ENCODE measurements around the gene HIKESHI. TPM values are rescaled to one million over a fixed set of nuclear protein-coding genes. Genes with fewer than 3 reads are reported as not detected.
A peak's percentile ranks its signal among the peaks of the same experiment; 100 is the strongest.
"Not testable (repeated sequence)": the region's sequence is repeated elsewhere in the genome, so short reads cannot be mapped to it uniquely, and the experiment has no call there.

HIKESHI gene
- total and polyA plus RNA-seq, 2 donors, result 55.1 to 70.3 TPM

DNA sequence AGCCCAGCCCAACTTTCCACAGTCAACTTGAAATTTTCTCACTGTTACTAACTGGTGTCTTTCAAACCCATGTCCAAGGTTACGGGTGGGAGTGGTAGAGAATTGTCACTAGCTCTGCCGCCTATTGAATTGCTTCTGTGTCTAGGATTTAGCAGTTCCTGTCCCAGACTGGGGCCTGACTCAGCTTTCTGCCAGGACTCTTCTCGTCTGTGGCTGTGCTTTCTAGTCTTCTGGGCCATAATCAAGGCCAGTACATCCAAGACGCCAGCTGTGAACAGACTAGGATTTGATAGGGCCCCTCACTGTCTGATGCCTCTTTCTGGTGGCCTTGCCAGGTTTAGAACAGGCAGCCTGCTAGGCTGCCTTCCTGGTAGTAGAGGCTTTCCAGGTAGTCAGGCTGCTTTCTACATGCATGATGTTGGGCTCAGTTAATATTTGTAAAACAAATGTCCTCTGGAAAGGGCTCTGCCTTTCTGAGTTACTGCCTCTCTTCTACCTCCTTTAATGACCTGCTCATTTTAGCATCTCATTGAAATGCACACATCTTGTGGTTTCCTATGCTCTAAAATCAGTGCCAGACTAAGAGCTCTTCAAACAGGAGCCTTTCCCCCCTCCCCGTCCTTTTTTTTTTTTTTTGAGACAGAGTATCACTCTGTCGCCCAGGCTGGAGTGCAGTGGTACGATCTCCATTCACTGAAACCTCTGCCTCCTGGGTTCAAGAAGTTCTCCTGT, 13.1 kb upstream of the HIKESHI start:
- DNase-seq (ENCODE audit: low read depth in 6 of 9, low spot score in 9 of 9), result no peak
- peaks cover 0 to 5% of the 10 kb centered on the region in 2 donors for H3K4me1 ChIP-seq (ENCODE audit: control insufficient read depth in 2 of 2, insufficient read depth in 2 of 2, low read length in 2 of 2)
- WGBS, result 92% methylated on average over 7 of the region's 7 CpGs

DNA sequence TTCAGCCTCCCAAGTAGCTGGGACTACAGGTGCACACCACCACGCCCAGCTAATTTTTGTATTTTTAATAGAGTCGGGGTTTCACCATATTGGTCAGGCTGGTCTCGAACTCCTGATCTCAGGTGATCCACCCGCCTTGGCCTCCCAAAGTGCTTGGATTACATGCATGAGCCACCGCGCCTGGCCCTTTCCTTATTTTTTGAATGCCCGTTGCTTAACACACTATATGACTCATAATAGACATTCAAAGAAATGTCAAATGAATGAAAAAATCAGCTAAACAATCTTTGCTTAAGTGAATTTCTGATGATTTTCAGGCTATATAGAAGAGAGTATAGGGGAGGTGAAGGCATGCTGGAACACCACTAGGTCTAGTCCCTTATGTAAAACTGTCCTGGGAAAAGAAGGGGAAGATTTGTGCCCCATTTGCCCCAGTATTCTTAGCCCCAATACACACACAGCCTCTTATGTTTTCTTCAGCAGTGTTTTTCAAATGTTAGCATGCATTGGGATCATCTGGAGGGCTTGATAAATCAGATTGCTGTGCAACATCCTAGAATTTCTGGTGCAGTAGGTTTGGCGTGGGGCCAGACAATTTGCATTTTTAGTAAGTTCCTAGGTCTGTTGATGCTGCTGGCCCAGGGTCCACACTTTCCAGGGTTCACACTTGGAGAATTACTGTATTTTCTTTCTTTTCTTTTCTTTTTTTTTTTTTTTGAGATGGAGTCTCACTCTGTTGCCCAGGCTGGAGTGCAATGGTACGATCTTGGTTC, 12.3 kb upstream of the HIKESHI start:
- not testable (repeated sequence) for H3K9me3 ChIP-seq (ENCODE audit: control insufficient read depth in 2 of 2, insufficient read depth in 1 of 2, low read length in 1 of 2); H3K27me3 ChIP-seq (ENCODE audit: control insufficient read depth in 2 of 2, insufficient read depth in 1 of 2, low read length in 1 of 2); H3K4me1 ChIP-seq (ENCODE audit: control insufficient read depth in 2 of 2, insufficient read depth in 2 of 2, low read length in 2 of 2); H3K36me3 ChIP-seq (ENCODE audit: control insufficient read depth in 2 of 2, insufficient read depth in 2 of 2, low read length in 1 of 2); DNase-seq (ENCODE audit: low read depth in 6 of 9, low spot score in 9 of 9); H3K4me3 ChIP-seq (ENCODE audit: low read length in 2 of 2); H3K27ac ChIP-seq (ENCODE audit: low read depth in 1 of 2, low read length in 1 of 2)
- 95% methylated on average over 9 of the region's 9 CpGs for WGBS

More for the DNA sequence above, 13.1 kb upstream of the HIKESHI start:
- H3K36me3 ChIP-seq (ENCODE audit: control insufficient read depth in 2 of 2, insufficient read depth in 2 of 2, low read length in 1 of 2), result peaks cover 6 to 8% of the 10 kb centered on the region in 2 donors
- no peaks in the 10 kb centered on the region for H3K27me3 ChIP-seq (ENCODE audit: control insufficient read depth in 2 of 2, insufficient read depth in 1 of 2, low read length in 1 of 2)
- H3K27ac ChIP-seq (ENCODE audit: low read depth in 1 of 2, low read length in 1 of 2), result no peak overlapping the region
- H3K9me3 ChIP-seq (ENCODE audit: control insufficient read depth in 2 of 2, insufficient read depth in 1 of 2, low read length in 1 of 2), result no peaks in the 10 kb centered on the region
- no peak overlapping the region for H3K4me3 ChIP-seq (ENCODE audit: low read length in 2 of 2)

- Histone ChIP-seq H3K27me3 (ENCODE audit: control insufficient read depth in 2 of 2, insufficient read depth in 1 of 2, low read length in 1 of 2) (no peaks in the 10 kb centered on the region), H3K27ac (ENCODE audit: low read depth in 1 of 2, low read length in 1 of 2) (no peak overlapping the region), H3K4me3 (ENCODE audit: low read length in 2 of 2) (no peak overlapping the region), H3K4me1 (ENCODE audit: control insufficient read depth in 2 of 2, insufficient read depth in 2 of 2, low read length in 2 of 2) (peaks cover 0 to 5% of the 10 kb centered on the region in 2 donors), H3K9me3 (ENCODE audit: control insufficient read depth in 2 of 2, insufficient read depth in 1 of 2, low read length in 1 of 2) (no peaks in the 10 kb centered on the region), H3K36me3 (ENCODE audit: control insufficient read depth in 2 of 2, insufficient read depth in 2 of 2, low read length in 1 of 2) (no peaks in the 10 kb centered on the region)
- DNase-seq (ENCODE audit: low read depth in 6 of 9, low spot score in 9 of 9), result peak in 8 of 9 donors; percentile 14 to 78 (median 40)
- WGBS, result 49% methylated on average over 3 of the region's 3 CpGs
Observed at GRCh38 chr11:86291466-86292262, 10.4 kb upstream of the HIKESHI start.

DNA sequence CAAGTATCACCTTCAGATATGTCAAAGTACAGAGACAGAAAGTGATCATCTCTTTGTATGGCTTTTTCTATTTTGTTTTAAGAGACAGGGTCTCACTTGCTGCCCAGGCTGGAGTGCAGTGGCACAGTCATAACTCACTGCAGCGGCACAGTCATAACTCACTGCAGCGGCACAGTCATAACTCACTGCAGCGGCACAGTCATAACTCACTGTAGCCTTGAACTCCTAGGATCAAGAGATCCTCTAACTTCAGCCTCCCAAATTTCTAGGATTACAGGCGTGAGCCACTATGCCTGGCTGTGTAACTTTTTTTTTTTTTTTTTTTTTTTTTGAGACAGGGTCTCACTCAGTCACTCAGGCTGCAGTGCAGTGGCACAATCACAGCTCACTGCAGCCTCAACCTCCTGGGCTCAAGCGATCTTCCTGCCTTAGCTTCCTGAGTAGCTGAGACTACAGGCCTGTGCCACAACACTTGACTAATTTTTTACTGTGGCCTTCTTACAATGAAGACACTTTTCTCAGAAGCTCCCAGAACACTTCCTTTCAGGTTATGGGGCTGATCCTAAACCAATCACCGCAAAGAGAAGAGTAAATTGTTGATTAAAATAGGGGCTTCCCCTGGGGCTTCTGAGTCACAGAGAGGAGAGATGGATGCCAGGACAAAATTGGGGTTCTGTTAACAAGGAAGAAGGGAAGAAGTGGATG, 9.0 kb upstream of the HIKESHI start:
- Histone ChIP-seq H3K27me3 (ENCODE audit: control insufficient read depth in 2 of 2, insufficient read depth in 1 of 2, low read length in 1 of 2) (no peaks in the 10 kb centered on the region), H3K9me3 (ENCODE audit: control insufficient read depth in 2 of 2, insufficient read depth in 1 of 2, low read length in 1 of 2) (no peaks in the 10 kb centered on the region), H3K36me3 (ENCODE audit: control insufficient read depth in 2 of 2, insufficient read depth in 2 of 2, low read length in 1 of 2) (no peaks in the 10 kb centered on the region), H3K4me3 (ENCODE audit: low read length in 2 of 2) (no peak overlapping the region), H3K4me1 (ENCODE audit: control insufficient read depth in 2 of 2, insufficient read depth in 2 of 2, low read length in 2 of 2) (peaks cover 0 to 5% of the 10 kb centered on the region in 2 donors), H3K27ac (ENCODE audit: low read depth in 1 of 2, low read length in 1 of 2) (no peak overlapping the region)
- DNase-seq (ENCODE audit: low read depth in 6 of 9, low spot score in 9 of 9), result peak in 1 of 9 donors; percentile 12
- 97% methylated on average over 6 of the region's 6 CpGs for WGBS

GRCh38 chr11:86294026-86294425, 8.0 kb upstream of the HIKESHI start:
- Histone ChIP-seq H3K9me3 (ENCODE audit: control insufficient read depth in 2 of 2, insufficient read depth in 1 of 2, low read length in 1 of 2) (no peaks in the 10 kb centered on the region), H3K4me1 (ENCODE audit: control insufficient read depth in 2 of 2, insufficient read depth in 2 of 2, low read length in 2 of 2) (peaks cover 0 to 5% of the 10 kb centered on the region in 2 donors), H3K27ac (ENCODE audit: low read depth in 1 of 2, low read length in 1 of 2) (no peak overlapping the region), H3K27me3 (ENCODE audit: control insufficient read depth in 2 of 2, insufficient read depth in 1 of 2, low read length in 1 of 2) (no peaks in the 10 kb centered on the region), H3K4me3 (ENCODE audit: low read length in 2 of 2) (no peak overlapping the region), H3K36me3 (ENCODE audit: control insufficient read depth in 2 of 2, insufficient read depth in 2 of 2, low read length in 1 of 2) (no peaks in the 10 kb centered on the region)
- DNase-seq (ENCODE audit: low read depth in 6 of 9, low spot score in 9 of 9), result no peak

GRCh38 chr11:86301742-86302091, 323 bp upstream of the HIKESHI start:
- 6% methylated on average over 6 of the region's 6 CpGs for WGBS
- Histone ChIP-seq H3K27me3 (ENCODE audit: control insufficient read depth in 2 of 2, insufficient read depth in 1 of 2, low read length in 1 of 2) (no peaks in the 10 kb centered on the region), H3K4me1 (ENCODE audit: control insufficient read depth in 2 of 2, insufficient read depth in 2 of 2, low read length in 2 of 2) (peaks cover 0 to 6% of the 10 kb centered on the region in 2 donors), H3K27ac (ENCODE audit: low read depth in 1 of 2, low read length in 1 of 2) (no peak overlapping the region), H3K4me3 (ENCODE audit: low read length in 2 of 2) (peak overlapping the region; percentile 92 to 98), H3K36me3 (ENCODE audit: control insufficient read depth in 2 of 2, insufficient read depth in 2 of 2, low read length in 1 of 2) (peaks cover 0 to 2% of the 10 kb centered on the region in 2 donors), H3K9me3 (ENCODE audit: control insufficient read depth in 2 of 2, insufficient read depth in 1 of 2, low read length in 1 of 2) (no peaks in the 10 kb centered on the region)
- no peak for DNase-seq (ENCODE audit: low read depth in 6 of 9, low spot score in 9 of 9)

- WGBS, result 91% methylated on average over 2 of the region's 2 CpGs
- no peaks in the 10 kb centered on the region for H3K27me3 ChIP-seq (ENCODE audit: control insufficient read depth in 2 of 2, insufficient read depth in 1 of 2, low read length in 1 of 2)
- H3K9me3 ChIP-seq (ENCODE audit: control insufficient read depth in 2 of 2, insufficient read depth in 1 of 2, low read length in 1 of 2), result no peaks in the 10 kb centered on the region
- peaks cover 0 to 2% of the 10 kb centered on the region in 2 donors for H3K36me3 ChIP-seq (ENCODE audit: control insufficient read depth in 2 of 2, insufficient read depth in 2 of 2, low read length in 1 of 2)
- H3K4me3 ChIP-seq (ENCODE audit: low read length in 2 of 2), result peak overlapping the region in 1 of 2 donors; percentile 92
- no peak overlapping the region for H3K27ac ChIP-seq (ENCODE audit: low read depth in 1 of 2, low read length in 1 of 2)
- peaks cover 0 to 6% of the 10 kb centered on the region in 2 donors for H3K4me1 ChIP-seq (ENCODE audit: control insufficient read depth in 2 of 2, insufficient read depth in 2 of 2, low read length in 2 of 2)
- no peak for DNase-seq (ENCODE audit: low read depth in 6 of 9, low spot score in 9 of 9)
Observed at GRCh38 chr11:86303257-86303656, 1.2 kb downstream of the HIKESHI start.

- H3K4me3 ChIP-seq (ENCODE audit: low read length in 2 of 2); H3K36me3 ChIP-seq (ENCODE audit: control insufficient read depth in 2 of 2, insufficient read depth in 2 of 2, low read length in 1 of 2); DNase-seq (ENCODE audit: low read depth in 6 of 9, low spot score in 9 of 9); H3K27ac ChIP-seq (ENCODE audit: low read depth in 1 of 2, low read length in 1 of 2); H3K27me3 ChIP-seq (ENCODE audit: control insufficient read depth in 2 of 2, insufficient read depth in 1 of 2, low read length in 1 of 2); H3K4me1 ChIP-seq (ENCODE audit: control insufficient read depth in 2 of 2, insufficient read depth in 2 of 2, low read length in 2 of 2); H3K9me3 ChIP-seq (ENCODE audit: control insufficient read depth in 2 of 2, insufficient read depth in 1 of 2, low read length in 1 of 2): not testable (repeated sequence)
- WGBS, result 97% methylated on average over 2 of the region's 4 CpGs
Observed at GRCh38 chr11:86308710-86309109, 6.7 kb downstream of the HIKESHI start.
